ENCODE results near the gene XRCC6. TPM values are rescaled to one million over a fixed set of nuclear protein-coding genes. Genes with fewer than 3 reads are reported as not detected.

The XRCC6 gene
- total and polyA plus RNA-seq, 2 of the 13 experiments (the other 11 are each of a cell fraction or from before 2014, with no cell fraction given), result 124 to 625 TPM

- no peak for TF ChIP-seq CENPT (CRISPR knock-in tag; IDR thresholded peaks at IDR 0.05; ENCODE audit: low read depth)
- no peak for TF ChIP-seq RBAK (CRISPR knock-in tag; IDR thresholded peaks at IDR 0.05)
- TF ChIP-seq TRIM24 (CRISPR knock-in tag; IDR thresholded peaks at IDR 0.05), result no peak
- no peak for TF ChIP-seq ARHGAP35 (CRISPR knock-in tag; IDR thresholded peaks at IDR 0.05; ENCODE audit: borderline replicate concordance)
- TF ChIP-seq ZKSCAN5 (CRISPR knock-in tag; IDR thresholded peaks at IDR 0.05), result no peak
- TF ChIP-seq POLR2AphosphoS5 (IDR thresholded peaks at IDR 0.05; ENCODE audit: low read depth, low read length), result no peak
- no peak for TF ChIP-seq SMYD3 (CRISPR knock-in tag; IDR thresholded peaks at IDR 0.05)
- no peak for TF ChIP-seq ZNF780A (CRISPR knock-in tag; IDR thresholded peaks at IDR 0.05)
- no peak for TF ChIP-seq ZFP62 (CRISPR knock-in tag; IDR thresholded peaks at IDR 0.05)
- TF ChIP-seq ZNF329 (CRISPR knock-in tag; IDR thresholded peaks at IDR 0.05; ENCODE audit: low read depth), result no peak
- 0 out of 2 replicates have a peak, but pooled peaks have one; percentile 17 for TF ChIP-seq ZNF263 (CRISPR knock-in tag; IDR thresholded peaks at IDR 0.05)
- TF ChIP-seq MAZ (IDR thresholded peaks at IDR 0.05; ENCODE audit: borderline replicate concordance, low read depth, low read length), result no peak
- no peak for TF ChIP-seq MAZ (CRISPR knock-in tag; IDR thresholded peaks at IDR 0.05; ENCODE audit: low read depth)
- TF ChIP-seq TP53 (CRISPR knock-in tag; conservative IDR thresholded peaks at IDR 0.05), result no peak
- TF ChIP-seq MYNN (CRISPR knock-in tag; IDR thresholded peaks at IDR 0.05; ENCODE audit: low read depth), result no peak
- TF ChIP-seq ZBTB25 (CRISPR knock-in tag; IDR thresholded peaks at IDR 0.05), result no peak
- no peak for TF ChIP-seq ZNF513 (CRISPR knock-in tag; conservative IDR thresholded peaks at IDR 0.05)
- no peak for TF ChIP-seq KLF9 (CRISPR knock-in tag; IDR thresholded peaks at IDR 0.05; ENCODE audit: low read depth)
- TF ChIP-seq RXRA (CRISPR knock-in tag; IDR thresholded peaks at IDR 0.05), result peak; percentile 70
- TF ChIP-seq TMF1 (CRISPR knock-in tag; IDR thresholded peaks at IDR 0.05; ENCODE audit: low read depth), result no peak
- no peak for TF ChIP-seq ZNF317 (CRISPR knock-in tag; IDR thresholded peaks at IDR 0.05)
- TF ChIP-seq CTCF (CRISPR knock-in tag; IDR thresholded peaks at IDR 0.05), result peak; percentile 99
Observed at GRCh38 chr22:41596776-41597634, 24.1 kb upstream of the XRCC6 start (continued).
